ENCODE data around the gene ETFA. TPM values are rescaled to one million over a fixed set of nuclear protein-coding genes. Genes with fewer than 3 reads are reported as not detected.

Gene ETFA
- total RNA-seq, 1 experiment from 2014 or later = 84.4 TPM

DNA sequence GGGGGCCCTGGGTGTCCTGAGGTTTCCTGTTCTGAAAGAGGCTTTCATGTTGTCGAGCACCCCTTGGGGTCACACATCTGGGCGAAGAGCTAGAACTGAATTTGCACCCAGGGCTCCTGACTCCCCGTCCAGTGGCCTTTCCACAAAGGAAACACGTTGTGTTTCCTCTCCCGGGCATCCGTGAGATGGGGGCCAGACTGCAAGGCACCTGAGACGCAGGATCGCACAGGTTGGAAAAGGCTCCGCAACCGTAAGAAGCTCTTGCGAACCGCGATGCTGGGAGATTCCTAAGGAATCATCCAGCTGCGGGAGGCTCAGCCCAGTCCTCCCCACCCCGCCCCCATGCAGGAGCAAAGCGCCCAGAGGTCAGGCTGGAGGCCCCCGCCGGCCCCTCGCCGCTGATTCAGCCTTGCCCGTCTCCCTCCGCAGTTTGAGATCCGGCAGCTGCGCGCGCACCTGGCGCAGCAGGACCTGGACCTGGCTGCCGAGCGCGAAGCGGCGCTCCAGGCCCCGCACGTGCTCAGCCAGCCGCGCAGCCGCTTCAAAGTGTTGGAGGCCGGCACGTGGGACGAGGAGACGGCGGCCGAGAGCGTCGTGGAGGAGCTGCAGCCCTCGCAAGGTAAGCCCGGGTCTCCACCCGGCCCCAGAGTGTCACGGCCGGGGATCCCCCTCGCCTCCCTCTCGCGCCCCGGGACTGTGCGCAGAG is 119.6 kb downstream of the ETFA start (continued):
- TF ChIP-seq, protein P1, sequence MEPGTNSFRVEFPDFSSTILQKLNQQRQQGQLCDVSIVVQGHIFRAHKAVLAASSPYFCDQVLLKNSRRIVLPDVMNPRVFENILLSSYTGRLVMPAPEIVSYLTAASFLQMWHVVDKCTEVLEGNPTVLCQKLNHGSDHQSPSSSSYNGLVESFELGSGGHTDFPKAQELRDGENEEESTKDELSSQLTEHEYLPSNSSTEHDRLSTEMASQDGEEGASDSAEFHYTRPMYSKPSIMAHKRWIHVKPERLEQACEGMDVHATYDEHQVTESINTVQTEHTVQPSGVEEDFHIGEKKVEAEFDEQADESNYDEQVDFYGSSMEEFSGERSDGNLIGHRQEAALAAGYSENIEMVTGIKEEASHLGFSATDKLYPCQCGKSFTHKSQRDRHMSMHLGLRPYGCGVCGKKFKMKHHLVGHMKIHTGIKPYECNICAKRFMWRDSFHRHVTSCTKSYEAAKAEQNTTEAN (CRISPR knock-in tag; IDR thresholded peaks at IDR 0.05) = no peak

DNA sequence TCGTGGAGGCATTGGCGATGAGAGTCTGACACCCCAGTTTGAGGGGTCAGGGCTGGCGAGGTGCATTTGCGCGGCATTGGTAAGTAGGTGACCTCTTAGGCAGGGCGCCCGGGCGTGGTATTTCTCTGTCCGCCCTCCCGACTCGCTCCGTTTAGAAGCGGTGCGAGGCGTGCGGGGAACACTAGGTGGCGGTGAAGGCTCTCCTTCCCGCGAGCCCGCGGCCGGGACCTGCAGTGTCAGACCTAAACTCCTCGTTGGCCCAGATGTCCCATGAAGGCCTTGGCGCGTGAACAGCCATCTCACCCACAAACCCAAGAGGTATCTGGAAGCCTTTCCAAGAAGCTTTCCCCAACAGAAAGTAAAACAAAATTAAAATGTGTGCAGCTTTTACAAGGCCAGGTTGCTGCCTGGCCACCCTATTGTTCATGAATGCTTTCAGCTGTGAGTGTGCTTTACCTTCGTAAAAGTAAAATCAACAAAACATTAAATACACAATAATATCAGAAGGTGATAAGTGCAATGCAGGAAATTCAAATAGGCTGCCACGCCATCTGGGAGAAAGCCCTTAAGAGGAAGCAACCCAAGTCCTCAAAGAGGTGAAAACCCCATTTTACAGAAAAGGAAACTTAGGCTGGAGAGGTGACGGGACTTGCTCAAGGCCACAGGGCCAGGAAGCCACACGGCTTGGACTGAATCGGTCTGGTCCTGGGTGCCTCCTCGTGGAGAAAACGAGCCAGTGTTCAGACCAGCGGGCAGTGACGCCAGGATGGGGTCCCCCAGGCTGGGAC is 120.3 kb downstream of the ETFA start:
- POLR2A ChIA-PET = interaction anchor here (1.1 kb wide), 1 partner anchor 151 kb away, joined by 3 read pairs; no protein-coding TSS in a partner anchor
- Mint-ChIP-seq H3K27ac (no peak overlapping the region), H3K36me3 (no peaks in the 10 kb centered on the region), H3K4me3 (peak overlapping the region; percentile 5; the same call in 1 of the 2 replicates), H3K27me3 (ENCODE audit: low read depth) (peaks cover 14% of the 10 kb centered on the region), H3K9me3 (no peaks in the 10 kb centered on the region), H3K4me1 (peaks cover 13% of the 10 kb centered on the region)
- CTCF ChIA-PET = interaction anchor here (0.7 to 2.7 kb wide), 10 partner anchors 42 to 151 kb away, joined by 3 to 17 read pairs (median 4); partner anchors contain the start of gene ISL2
- ATAC-seq (peak; percentile 90), DNase-seq (ENCODE audit: low spot score) (peak; percentile 90)
- TF ChIP-seq ZNF396 (CRISPR knock-in tag; IDR thresholded peaks at IDR 0.05; ENCODE audit: borderline replicate concordance) = no peak
- TF ChIP-seq, protein P2, sequence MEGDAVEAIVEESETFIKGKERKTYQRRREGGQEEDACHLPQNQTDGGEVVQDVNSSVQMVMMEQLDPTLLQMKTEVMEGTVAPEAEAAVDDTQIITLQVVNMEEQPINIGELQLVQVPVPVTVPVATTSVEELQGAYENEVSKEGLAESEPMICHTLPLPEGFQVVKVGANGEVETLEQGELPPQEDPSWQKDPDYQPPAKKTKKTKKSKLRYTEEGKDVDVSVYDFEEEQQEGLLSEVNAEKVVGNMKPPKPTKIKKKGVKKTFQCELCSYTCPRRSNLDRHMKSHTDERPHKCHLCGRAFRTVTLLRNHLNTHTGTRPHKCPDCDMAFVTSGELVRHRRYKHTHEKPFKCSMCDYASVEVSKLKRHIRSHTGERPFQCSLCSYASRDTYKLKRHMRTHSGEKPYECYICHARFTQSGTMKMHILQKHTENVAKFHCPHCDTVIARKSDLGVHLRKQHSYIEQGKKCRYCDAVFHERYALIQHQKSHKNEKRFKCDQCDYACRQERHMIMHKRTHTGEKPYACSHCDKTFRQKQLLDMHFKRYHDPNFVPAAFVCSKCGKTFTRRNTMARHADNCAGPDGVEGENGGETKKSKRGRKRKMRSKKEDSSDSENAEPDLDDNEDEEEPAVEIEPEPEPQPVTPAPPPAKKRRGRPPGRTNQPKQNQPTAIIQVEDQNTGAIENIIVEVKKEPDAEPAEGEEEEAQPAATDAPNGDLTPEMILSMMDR (IDR thresholded peaks at IDR 0.05) = peak; percentile 68

DNA sequence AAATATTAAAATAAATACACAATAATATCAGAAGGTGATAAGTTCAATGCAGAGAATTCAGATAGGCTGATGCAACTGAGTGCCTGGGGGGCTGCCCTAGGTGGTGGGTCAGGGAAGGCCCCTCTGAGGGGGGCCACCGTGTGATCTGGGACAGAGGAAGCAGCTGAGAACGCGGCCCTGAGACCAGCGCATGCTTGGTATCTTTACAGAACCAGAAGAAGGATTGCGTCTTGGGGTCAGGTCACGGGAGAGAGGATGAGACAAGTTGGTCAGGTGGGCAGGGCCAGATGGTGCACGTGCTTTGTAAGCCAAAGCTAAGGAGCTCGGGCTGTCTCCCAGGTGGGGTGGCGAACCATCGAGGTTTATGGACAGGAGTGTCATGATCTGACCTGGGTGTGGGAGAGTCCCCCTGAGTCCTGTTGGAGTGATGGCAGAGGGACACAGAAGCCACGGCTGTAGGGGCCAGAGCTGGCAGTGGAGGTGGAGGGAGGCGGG is 121.2 kb downstream of the ETFA start:
- peaks cover 14% of the 10 kb centered on the region for H3K27me3 Mint-ChIP-seq (ENCODE audit: low read depth)
- H3K4me3 Mint-ChIP-seq = no peak overlapping the region

DNA sequence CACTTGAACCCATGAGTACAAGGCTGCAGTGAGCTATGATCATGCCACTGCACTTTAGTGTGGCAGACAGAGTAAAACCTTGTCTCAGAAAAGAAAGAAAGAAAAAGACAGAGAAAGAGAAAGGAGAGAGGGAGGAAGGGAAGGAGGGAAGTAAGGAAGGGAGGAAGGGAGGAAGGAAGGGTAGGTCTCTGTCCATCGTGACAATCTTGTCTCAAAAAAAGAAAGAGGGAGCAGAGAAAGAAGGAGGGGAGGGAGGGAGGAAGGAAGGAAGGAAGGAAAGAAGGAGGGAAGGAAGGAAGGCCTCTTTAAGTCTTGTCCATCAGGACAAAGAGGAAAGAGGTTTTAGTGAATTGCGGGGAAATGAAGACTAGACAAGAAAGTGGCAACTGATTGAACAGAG is 122.2 kb downstream of the ETFA start:
- Mint-ChIP-seq H3K4me1 (peaks cover 9% of the 10 kb centered on the region), H3K27ac (no peak overlapping the region), H3K27me3 (ENCODE audit: low read depth) (peaks cover 14% of the 10 kb centered on the region), H3K4me3 (no peak overlapping the region), H3K36me3 (no peaks in the 10 kb centered on the region), H3K9me3 (no peaks in the 10 kb centered on the region)
- no peak for ATAC-seq
- ChIA-PET POLR2A (no interaction called here), CTCF (interaction anchor here (1.7 kb wide), 1 partner anchor 147 kb away, joined by 11 read pairs; the partner anchor contains the start of gene ISL2)
- TF ChIP-seq, protein P3, sequence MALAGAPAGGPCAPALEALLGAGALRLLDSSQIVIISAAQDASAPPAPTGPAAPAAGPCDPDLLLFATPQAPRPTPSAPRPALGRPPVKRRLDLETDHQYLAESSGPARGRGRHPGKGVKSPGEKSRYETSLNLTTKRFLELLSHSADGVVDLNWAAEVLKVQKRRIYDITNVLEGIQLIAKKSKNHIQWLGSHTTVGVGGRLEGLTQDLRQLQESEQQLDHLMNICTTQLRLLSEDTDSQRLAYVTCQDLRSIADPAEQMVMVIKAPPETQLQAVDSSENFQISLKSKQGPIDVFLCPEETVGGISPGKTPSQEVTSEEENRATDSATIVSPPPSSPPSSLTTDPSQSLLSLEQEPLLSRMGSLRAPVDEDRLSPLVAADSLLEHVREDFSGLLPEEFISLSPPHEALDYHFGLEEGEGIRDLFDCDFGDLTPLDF (CRISPR knock-in tag; IDR thresholded peaks at IDR 0.05) = no peak
- no peak for TF ChIP-seq ATF1 (CRISPR knock-in tag; IDR thresholded peaks at IDR 0.05)
- TF ChIP-seq, protein P4, sequence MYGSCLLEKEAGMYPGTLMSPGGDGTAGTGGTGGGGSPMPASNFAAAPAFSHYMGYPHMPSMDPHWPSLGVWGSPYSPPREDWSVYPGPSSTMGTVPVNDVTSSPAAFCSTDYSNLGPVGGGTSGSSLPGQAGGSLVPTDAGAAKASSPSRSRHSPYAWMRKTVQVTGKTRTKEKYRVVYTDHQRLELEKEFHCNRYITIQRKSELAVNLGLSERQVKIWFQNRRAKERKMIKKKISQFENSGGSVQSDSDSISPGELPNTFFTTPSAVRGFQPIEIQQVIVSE (CRISPR knock-in tag; IDR thresholded peaks at IDR 0.05; ENCODE audit: borderline replicate concordance) = no peak
- no peak for TF ChIP-seq RORB (CRISPR knock-in tag; IDR thresholded peaks at IDR 0.05)
- TF ChIP-seq, protein P5, sequence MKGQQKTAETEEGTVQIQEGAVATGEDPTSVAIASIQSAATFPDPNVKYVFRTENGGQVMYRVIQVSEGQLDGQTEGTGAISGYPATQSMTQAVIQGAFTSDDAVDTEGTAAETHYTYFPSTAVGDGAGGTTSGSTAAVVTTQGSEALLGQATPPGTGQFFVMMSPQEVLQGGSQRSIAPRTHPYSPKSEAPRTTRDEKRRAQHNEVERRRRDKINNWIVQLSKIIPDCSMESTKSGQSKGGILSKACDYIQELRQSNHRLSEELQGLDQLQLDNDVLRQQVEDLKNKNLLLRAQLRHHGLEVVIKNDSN (CRISPR knock-in tag; IDR thresholded peaks at IDR 0.05) = no peak
- TF ChIP-seq, protein P6, sequence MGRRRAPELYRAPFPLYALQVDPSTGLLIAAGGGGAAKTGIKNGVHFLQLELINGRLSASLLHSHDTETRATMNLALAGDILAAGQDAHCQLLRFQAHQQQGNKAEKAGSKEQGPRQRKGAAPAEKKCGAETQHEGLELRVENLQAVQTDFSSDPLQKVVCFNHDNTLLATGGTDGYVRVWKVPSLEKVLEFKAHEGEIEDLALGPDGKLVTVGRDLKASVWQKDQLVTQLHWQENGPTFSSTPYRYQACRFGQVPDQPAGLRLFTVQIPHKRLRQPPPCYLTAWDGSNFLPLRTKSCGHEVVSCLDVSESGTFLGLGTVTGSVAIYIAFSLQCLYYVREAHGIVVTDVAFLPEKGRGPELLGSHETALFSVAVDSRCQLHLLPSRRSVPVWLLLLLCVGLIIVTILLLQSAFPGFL (CRISPR knock-in tag; IDR thresholded peaks at IDR 0.05; ENCODE audit: borderline replicate concordance) = no peak
- TF ChIP-seq ZNF317 (CRISPR knock-in tag; IDR thresholded peaks at IDR 0.05; ENCODE audit: borderline replicate concordance, low read depth) = no peak
- TF ChIP-seq FOXJ3 (CRISPR knock-in tag; IDR thresholded peaks at IDR 0.05; ENCODE audit: borderline replicate concordance) = no peak
- no peak for TF ChIP-seq FOXK1 (CRISPR knock-in tag; IDR thresholded peaks at IDR 0.05)
- no peak for DNase-seq (ENCODE audit: low spot score)

More for the DNA sequence above, 121.2 kb downstream of the ETFA start:
- no peak overlapping the region for H3K27ac Mint-ChIP-seq
- CTCF ChIA-PET = interaction anchor here (0.7 to 2.7 kb wide), 5 partner anchors 42 to 150 kb away, joined by 3 to 17 read pairs (median 5); partner anchors contain the start of gene ISL2
- POLR2A ChIA-PET = interaction anchor here (1.1 kb wide), 1 partner anchor 151 kb away, joined by 3 read pairs; no protein-coding TSS in a partner anchor
- H3K9me3 Mint-ChIP-seq = no peaks in the 10 kb centered on the region
- no peaks in the 10 kb centered on the region for H3K36me3 Mint-ChIP-seq
- H3K4me1 Mint-ChIP-seq = peaks cover 13% of the 10 kb centered on the region
- ATAC-seq = no peak
- no peak for TF ChIP-seq MYBL2 (CRISPR knock-in tag; IDR thresholded peaks at IDR 0.05)
- no peak for DNase-seq (ENCODE audit: low spot score)
